Kidney epithelial cell (primary cell): ENCODE results near the gene BLOC1S5. TPM values are rescaled to one million over a fixed set of nuclear protein-coding genes. Genes with fewer than 3 reads are reported as not detected.

Experiments used
- DNase-seq: peaks from one replicate; pipeline ENCODE4 v3.0.0-alpha.2; 2010; ENCODE audit warnings: low read depth
- H3K27me3 ChIP-seq: 2 replicates; pipeline ENCODE4 v1.6.0; 2011; ENCODE audit warnings: low read length; ENCODE audit not compliant: control insufficient read depth, insufficient read depth
- H3K36me3 ChIP-seq: 2 replicates; pipeline ENCODE4 v1.5.1; 2011; ENCODE audit warnings: low read length; ENCODE audit not compliant: control insufficient read depth, insufficient read depth
- H3K4me3 ChIP-seq: 2 replicates; pipeline ENCODE4 v1.5.1; 2011; ENCODE audit warnings: low read depth, mild to moderate bottlenecking, control low read depth, low read length
- CTCF ChIP-seq: IDR thresholded peaks from 2 replicates; pipeline ENCODE4 v1.5.1; 2011; ENCODE audit warnings: mild to moderate bottlenecking, moderate library complexity, low read length, control low read depth, inconsistent platforms; ENCODE audit not compliant: insufficient read depth, poor library complexity, severe bottlenecking
- total RNA-seq: library from RNA; depleted of rRNA; stranded (reverse); fragments of >200 nt; gene quantifications from 2 replicates; pipeline ENCODE4 v1.2.3, GENCODE V29; 2015

BLOC1S5 gene
- total RNA-seq, 1 donor from 2014 or later = 14.8 TPM

GRCh38 chr6:8061736-8062135, 2.5 kb downstream of the BLOC1S5 start:
- H3K4me3 ChIP-seq = no peak overlapping the region
- no peaks in the 10 kb centered on the region for H3K27me3 ChIP-seq
- no peak for TF ChIP-seq CTCF
- DNase-seq = no peak
- H3K36me3 ChIP-seq = no peaks in the 10 kb centered on the region

DNA sequence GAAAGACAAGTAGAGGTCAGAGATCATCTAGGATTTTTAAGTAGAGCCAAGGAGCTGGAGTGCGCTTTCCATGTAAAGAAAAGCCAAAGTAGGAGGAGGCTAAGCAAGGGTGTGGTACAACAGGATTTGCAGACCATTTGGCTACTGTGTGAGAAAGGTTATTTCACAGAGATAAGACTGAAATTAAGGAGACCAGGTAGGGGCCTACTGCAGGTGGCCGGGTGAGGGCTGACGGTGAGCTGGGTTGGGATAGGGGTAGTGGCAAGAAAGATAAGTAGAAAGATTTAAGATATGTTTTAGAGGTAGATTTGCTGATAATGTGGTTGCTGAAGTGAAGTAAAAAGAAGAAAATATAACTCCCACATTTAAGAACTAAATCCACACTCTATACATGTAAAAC, 3.8 kb downstream of the BLOC1S5 start:
- H3K4me3 ChIP-seq = no peak overlapping the region
- H3K36me3 ChIP-seq = no peaks in the 10 kb centered on the region
- H3K27me3 ChIP-seq = no peaks in the 10 kb centered on the region
- TF ChIP-seq CTCF = no peak
- DNase-seq = no peak

GRCh38 chr6:8059129-8059528, 5.1 kb downstream of the BLOC1S5 start:
- Histone ChIP-seq H3K36me3 (no peaks in the 10 kb centered on the region), H3K4me3 (no peak overlapping the region), H3K27me3 (no peaks in the 10 kb centered on the region)
- DNase-seq = no peak
- TF ChIP-seq CTCF = peak; percentile 13

DNA sequence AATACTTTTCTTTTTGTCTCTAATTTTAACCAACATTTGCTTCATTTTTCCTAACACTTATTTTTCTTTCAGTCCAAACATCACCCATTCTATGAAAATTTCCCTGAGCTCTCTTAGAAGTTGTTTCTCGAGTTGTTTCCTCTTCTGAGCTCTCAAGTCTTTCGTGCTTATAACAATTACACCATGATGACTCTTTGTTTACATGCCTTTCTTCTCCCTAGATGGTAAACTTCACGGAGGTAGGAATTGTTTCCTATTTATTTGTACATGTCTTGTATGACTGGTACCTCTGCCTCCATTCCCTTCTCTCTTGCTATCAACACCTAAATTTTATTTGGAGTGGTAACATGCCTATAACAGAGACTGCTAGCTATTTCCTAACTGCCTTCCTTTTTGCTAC, 6.4 kb downstream of the BLOC1S5 start:
- no peak overlapping the region for H3K4me3 ChIP-seq

GRCh38 chr6:8057263-8057662, 6.9 kb downstream of the BLOC1S5 start:
- Histone ChIP-seq H3K4me3 (no peak overlapping the region), H3K36me3 (no peaks in the 10 kb centered on the region), H3K27me3 (no peaks in the 10 kb centered on the region)
- DNase-seq = no peak
- no peak for TF ChIP-seq CTCF

More for the DNA sequence above, 6.4 kb downstream of the BLOC1S5 start:
- H3K27me3 ChIP-seq = no peaks in the 10 kb centered on the region
- DNase-seq = no peak
- no peaks in the 10 kb centered on the region for H3K36me3 ChIP-seq
- no peak for TF ChIP-seq CTCF

DNA sequence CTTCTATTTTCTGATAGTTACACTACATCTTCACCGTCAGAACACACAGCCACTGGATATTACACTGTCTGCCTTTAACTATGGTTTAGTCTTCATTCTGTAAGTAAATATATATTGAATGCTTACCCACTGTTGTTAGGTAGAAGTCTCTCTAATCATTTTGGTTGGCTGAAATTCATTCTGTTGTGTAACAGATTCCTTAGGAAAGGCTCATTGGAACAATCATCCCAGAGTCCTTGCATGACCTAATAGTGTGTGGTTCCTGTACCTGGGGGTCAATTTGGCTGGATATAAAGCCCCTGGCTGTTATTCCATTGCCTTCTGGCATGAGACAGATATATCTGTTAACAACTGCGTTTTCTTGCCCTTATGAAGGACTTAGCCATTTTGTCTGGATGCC, 9.9 kb downstream of the BLOC1S5 start:
- no peaks in the 10 kb centered on the region for H3K27me3 ChIP-seq
- TF ChIP-seq CTCF = no peak
- no peak for DNase-seq

More for the DNA sequence above, 9.9 kb downstream of the BLOC1S5 start:
- Histone ChIP-seq H3K4me3 (no peak overlapping the region), H3K36me3 (no peaks in the 10 kb centered on the region)
